Testis (tissue), 3 donors: ENCODE results near the gene RNF224. TPM values are rescaled to one million over a fixed set of nuclear protein-coding genes. Genes with fewer than 3 reads are reported as not detected.

Experiments used
- DNase-seq: peaks from one replicate; pipeline ENCODE4 v3.0.0-alpha.2; 2019
- H3K27ac ChIP-seq, 2 donors: fragments of 200-600 bp; sonication (generic); one replicate each; pipeline ENCODE4 v1.5.1; 2019
- H3K27me3 ChIP-seq: fragments of 200-600 bp; sonication (generic); one replicate; pipeline ENCODE4 v1.5.1; 2019
- H3K36me3 ChIP-seq: fragments of 200-600 bp; sonication (generic); one replicate; pipeline ENCODE4 v1.5.1; 2017; ENCODE audit warnings: low read depth; ENCODE audit errors: missing control alignments
- H3K4me1 ChIP-seq: fragments of 200-600 bp; sonication (generic); one replicate; pipeline ENCODE4 v1.5.1; 2019
- H3K4me3 ChIP-seq, 2 donors: fragments of 200-600 bp; sonication (generic); one replicate each; pipeline ENCODE4 v1.5.1; 2017 to 2019
- H3K9me3 ChIP-seq: fragments of 200-600 bp; sonication (generic); one replicate; pipeline ENCODE4 v1.5.1; 2017
- POLR2A ChIP-seq: fragments of 450-650 bp; IDR thresholded peaks from one replicate; pipeline ENCODE4 v1.6.1; 2017; ENCODE audit warnings: antibody characterized with exemption, mild to moderate bottlenecking, moderate library complexity
- WGBS, 2 donors: methylation state at CpG; one replicate each; pipeline ENCODE4 v1.1.5; 2018; 5-methylcytosine and 5-hydroxymethylcytosine counted together
- intact Hi-C: fragments of 100-400 bp; cut with DNase I; formaldehyde crosslinking; loops from one replicate; pipeline ENCODE4 v1.15.1; 2023; ENCODE audit warnings: low total_unique reads
- polyA plus RNA-seq: library from polyadenylated mRNA; stranded (reverse); fragments of 350-450 nt; fragmentation: Illumina TruSeq; extraction: RNeasy Lipid Tissue Mini Kit (QIAGEN cat#74804); gene quantifications from one replicate; pipeline ENCODE4 v1.2.3, GENCODE V29; 2014; ENCODE audit warnings: low read depth, low replicate concordance; ENCODE audit not compliant: insufficient read depth
- total RNA-seq, 2 donors: library from RNA; depleted of rRNA; stranded (reverse); fragments of >200 nt; gene quantifications; one replicate each; pipeline ENCODE4 v1.2.3, GENCODE V29; 2016
- TF ChIP-seq, protein P1 (sequence below), 3 experiments: fragments of 450-650 bp in 2 of 3; fragments of 200-600 bp in 1 of 3; sonication (generic) in 1 of 3; IDR thresholded peaks; one replicate each; pipeline ENCODE4 v1.5.1; 2016 to 2019; ENCODE audit warnings: antibody characterized with exemption in 3 of 3, mild to moderate bottlenecking in 2 of 3, moderate library complexity in 1 of 3

RNF224 gene
- total and polyA plus RNA-seq, 3 donors from 2014 or later, result 0.17 to 0.71 (median 0.37) TPM

DNA sequence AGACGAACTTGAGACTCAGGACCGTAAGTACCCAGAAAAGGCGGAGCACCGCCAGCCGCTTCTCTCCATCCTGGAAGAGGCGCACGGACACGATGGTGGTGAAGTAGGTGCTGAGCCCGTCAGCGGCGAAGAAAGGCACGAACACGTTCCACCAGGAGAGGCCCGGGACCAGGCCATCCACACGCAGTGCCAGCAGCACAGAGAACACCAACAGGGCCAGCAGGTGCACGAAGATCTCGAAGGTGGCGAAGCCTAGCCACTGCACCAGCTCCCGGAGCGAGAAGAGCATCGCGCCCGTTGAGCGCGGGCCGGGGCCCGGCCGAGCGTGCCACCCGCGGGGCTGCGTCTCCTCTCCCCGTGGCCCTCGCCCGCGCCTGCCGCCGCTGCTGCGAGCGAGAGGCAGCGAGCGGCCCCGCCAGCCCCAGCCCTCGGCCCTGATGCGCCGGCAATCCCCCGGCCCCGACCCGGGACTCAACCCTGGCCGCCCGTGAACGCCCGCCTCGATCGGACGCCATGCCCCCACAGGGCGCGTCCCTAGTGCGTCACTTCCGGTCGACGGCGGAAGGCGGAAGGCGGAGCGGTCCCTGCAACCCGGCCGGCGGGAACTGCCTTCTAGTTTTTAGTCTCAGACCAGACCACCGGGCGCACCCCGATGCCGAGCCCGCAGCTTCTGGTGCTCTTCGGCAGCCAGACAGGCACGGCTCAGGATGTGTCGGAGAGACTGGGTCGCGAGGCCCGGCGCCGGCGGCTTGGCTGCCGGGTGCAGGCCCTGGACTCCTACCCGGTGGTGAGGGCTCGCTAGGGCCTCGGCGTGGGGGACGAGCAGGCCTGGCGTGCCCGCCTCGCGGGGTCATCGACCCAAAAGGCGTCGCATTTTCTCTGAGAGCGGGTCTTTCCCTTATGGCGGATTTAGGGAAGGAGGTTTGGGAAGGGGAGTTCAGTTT lies 21.9 kb upstream of the RNF224 start, which contains the start of the genes NDOR1 and TMEM203:
TSS of gene NDOR1 (plus strand) at position 575 of the 944 bp plus-strand sequence. CDS start at position 653, 78 bp downstream.
TSS of gene TMEM203 (minus strand) at position 523 of the 944 bp plus-strand sequence. CDS start at position 289, 234 bp downstream.
- Histone ChIP-seq H3K27me3 (no peaks in the 10 kb centered on the region), H3K4me1 (peaks cover 35% of the 10 kb centered on the region), H3K4me3 (peak within 1 kb of the TSS; percentile 91 to 99), H3K36me3 (no peaks in the 10 kb centered on the region), H3K27ac (peak within 1 kb of the TSS; percentile 8 to 61), H3K9me3 (no peaks in the 10 kb centered on the region)
- DNase-seq, result peak; percentile 95
- TF ChIP-seq, protein P1, sequence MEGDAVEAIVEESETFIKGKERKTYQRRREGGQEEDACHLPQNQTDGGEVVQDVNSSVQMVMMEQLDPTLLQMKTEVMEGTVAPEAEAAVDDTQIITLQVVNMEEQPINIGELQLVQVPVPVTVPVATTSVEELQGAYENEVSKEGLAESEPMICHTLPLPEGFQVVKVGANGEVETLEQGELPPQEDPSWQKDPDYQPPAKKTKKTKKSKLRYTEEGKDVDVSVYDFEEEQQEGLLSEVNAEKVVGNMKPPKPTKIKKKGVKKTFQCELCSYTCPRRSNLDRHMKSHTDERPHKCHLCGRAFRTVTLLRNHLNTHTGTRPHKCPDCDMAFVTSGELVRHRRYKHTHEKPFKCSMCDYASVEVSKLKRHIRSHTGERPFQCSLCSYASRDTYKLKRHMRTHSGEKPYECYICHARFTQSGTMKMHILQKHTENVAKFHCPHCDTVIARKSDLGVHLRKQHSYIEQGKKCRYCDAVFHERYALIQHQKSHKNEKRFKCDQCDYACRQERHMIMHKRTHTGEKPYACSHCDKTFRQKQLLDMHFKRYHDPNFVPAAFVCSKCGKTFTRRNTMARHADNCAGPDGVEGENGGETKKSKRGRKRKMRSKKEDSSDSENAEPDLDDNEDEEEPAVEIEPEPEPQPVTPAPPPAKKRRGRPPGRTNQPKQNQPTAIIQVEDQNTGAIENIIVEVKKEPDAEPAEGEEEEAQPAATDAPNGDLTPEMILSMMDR (IDR thresholded peaks at IDR 0.05), result no peak
- intact Hi-C loops, result no loop called here
- WGBS, 2 donors, result 0 to 1% methylated on average over 26 to 63 of the region's 98 CpGs

DNA sequence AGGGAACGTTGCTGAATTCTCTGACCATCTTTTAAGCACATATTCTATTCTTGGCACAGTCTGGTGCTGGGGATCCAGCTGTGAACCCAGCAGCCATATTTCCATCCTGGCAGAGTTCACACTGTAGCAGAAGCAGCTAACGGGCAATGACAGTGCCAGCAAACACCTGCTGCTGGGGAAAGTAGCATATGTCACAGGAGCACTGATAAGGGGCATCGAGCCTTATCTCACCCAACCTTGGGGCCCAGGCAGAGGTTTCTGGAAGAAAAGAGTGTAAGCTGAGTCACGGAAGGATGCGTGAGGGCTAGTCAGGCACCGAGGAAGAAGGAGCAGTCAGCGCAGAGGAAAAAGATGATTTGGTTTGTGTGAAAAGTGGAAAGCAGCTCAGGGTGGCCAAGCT lies 20.7 kb upstream of the RNF224 start:
- Histone ChIP-seq H3K27me3 (no peaks in the 10 kb centered on the region), H3K4me3 (no peak overlapping the region), H3K9me3 (no peaks in the 10 kb centered on the region), H3K4me1 (peaks cover 27% of the 10 kb centered on the region), H3K27ac (no peak overlapping the region), H3K36me3 (no peaks in the 10 kb centered on the region)
- TF ChIP-seq, protein P1 (IDR thresholded peaks at IDR 0.05), result no peak
- TF ChIP-seq POLR2A, result no peak
- intact Hi-C loops, result no loop called here
- 67 to 72% methylated on average over 7 of the region's 7 CpGs for WGBS, 2 donors
- no peak for DNase-seq

DNA sequence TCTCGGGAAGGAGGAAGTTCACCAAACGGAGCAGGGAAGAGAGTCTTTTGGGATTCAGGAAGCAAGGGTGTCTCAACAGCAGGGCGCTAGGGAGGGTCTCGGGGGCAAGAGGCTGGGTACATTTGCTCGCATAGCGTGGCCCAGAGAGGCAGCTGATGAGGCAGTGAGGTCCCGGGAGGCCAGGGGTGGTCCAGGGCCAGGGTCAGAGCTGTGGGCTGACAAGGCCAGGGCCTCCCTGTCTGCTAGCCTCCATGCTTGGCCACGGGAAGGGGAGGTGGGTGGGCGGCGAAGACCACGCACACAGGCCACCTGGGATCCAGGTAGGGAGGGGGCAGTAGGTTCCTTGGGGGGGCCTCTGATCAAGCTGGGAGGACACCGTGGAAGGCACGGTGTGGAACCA lies 15.8 kb upstream of the RNF224 start:
- H3K36me3 ChIP-seq, result no peaks in the 10 kb centered on the region
- H3K27me3 ChIP-seq, result no peaks in the 10 kb centered on the region
- H3K27ac ChIP-seq, result no peak overlapping the region
- no peak for DNase-seq
- no peak for TF ChIP-seq POLR2A
- TF ChIP-seq, protein P1 (IDR thresholded peaks at IDR 0.05), result no peak
- peaks cover 11% of the 10 kb centered on the region for H3K4me1 ChIP-seq
- no peak overlapping the region for H3K4me3 ChIP-seq
- H3K9me3 ChIP-seq, result no peaks in the 10 kb centered on the region
- WGBS, 2 donors, result 80 to 82% methylated on average over 13 of the region's 13 CpGs
- intact Hi-C loops, result no loop called here

DNA sequence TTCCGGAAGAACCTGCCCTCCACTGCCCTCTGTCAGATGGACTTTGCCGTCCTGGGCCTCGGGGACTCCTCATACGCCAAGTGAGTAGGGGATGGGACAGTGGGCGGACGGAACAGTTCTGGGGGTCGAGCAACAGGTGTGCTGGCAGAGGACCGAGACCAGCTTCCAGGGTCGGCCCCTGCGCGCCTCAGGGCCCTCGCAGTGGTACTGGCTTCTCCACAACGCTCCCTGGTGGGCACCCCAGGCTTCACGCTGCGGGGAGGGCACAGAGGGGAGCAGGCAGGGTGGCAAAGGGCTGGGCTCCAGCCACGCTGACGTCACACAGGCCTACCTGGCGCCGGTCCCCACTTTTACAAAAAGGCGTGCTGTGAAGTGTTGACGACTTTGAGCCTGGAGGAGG lies 14.8 kb upstream of the RNF224 start:
- DNase-seq, result no peak
- Histone ChIP-seq H3K27me3 (no peaks in the 10 kb centered on the region), H3K9me3 (no peaks in the 10 kb centered on the region), H3K4me1 (peaks cover 9% of the 10 kb centered on the region), H3K4me3 (no peak overlapping the region), H3K27ac (no peak overlapping the region), H3K36me3 (no peaks in the 10 kb centered on the region)
- intact Hi-C loops, result no loop called here
- TF ChIP-seq, protein P1 (IDR thresholded peaks at IDR 0.05), result no peak
- no peak for TF ChIP-seq POLR2A
- WGBS, 2 donors, result 80 to 88% methylated on average over 2 to 21 of the region's 21 CpGs
